PFSK-1 (cell line): ENCODE data around the gene GPR87.

Source experiments
- POLR2AphosphoS5 ChIP-seq: IDR thresholded peaks from 2 replicates; pipeline ENCODE4 v1.6.1; 2012; ENCODE audit warnings: low read depth, mild to moderate bottlenecking, control low read depth, low read length, moderate library complexity
- REST ChIP-seq, 2 experiments: IDR thresholded peaks; 2 replicates each; pipeline versions ENCODE4 v1.6.1 to v1.8.0; 2011 to 2012; ENCODE audit warnings: low read depth in 2 of 2, low read length in 2 of 2, control low read depth in 1 of 2, inconsistent platforms in 1 of 2, mild to moderate bottlenecking in 1 of 2, moderate library complexity in 1 of 2; ENCODE audit not compliant: insufficient read depth in 1 of 2
- SIN3A ChIP-seq: IDR thresholded peaks from 2 replicates; pipeline ENCODE4 v1.6.1; 2012; ENCODE audit warnings: mild to moderate bottlenecking, low read length, moderate library complexity, borderline replicate concordance; ENCODE audit not compliant: insufficient read depth
- TAF1 ChIP-seq: IDR thresholded peaks from 2 replicates; pipeline ENCODE4 v1.6.1; 2012; ENCODE audit warnings: low read length, control low read depth, borderline replicate concordance; ENCODE audit not compliant: insufficient read depth

- TF ChIP-seq TAF1 (no peak), POLR2AphosphoS5 (no peak), REST (IDR thresholded peaks at IDR 0.05; ENCODE audit: insufficient read depth in 1 of 2, low read depth in 2 of 2, low read length in 2 of 2) (no peak), SIN3A (no peak)
Observed at GRCh38 chr3:151316267-151316991, at the start of gene GPR87.
